ENCODE results near the gene MAPK8IP2.
A peak's percentile ranks its signal among the peaks of the same experiment; 100 is the strongest.

The MAPK8IP2 gene

DNA sequence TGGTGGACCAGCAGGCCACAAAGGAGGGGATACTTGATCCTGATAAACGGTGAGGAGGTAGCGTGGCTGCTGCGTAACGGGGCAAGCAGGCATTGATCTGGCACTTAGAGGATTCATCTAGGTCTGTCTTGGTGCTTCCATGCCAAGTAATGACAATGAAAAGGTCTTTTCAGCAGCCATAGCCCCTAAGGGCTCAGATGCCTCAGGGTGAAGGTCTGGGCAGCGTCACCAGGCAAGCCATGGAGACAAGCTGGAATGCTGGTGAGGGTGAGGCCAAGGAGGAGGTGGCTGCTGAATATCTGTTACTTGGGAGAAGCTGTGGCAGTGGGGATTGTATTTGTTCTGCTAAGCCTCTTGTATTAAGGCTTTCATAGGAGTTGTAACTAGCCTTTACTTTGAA lies 13.2 kb upstream of the MAPK8IP2 start:
- TF ChIP-seq TAF1 (IDR thresholded peaks at IDR 0.05; ENCODE audit: borderline replicate concordance, insufficient read depth, low read length) (no peak), POLR2AphosphoS5 (IDR thresholded peaks at IDR 0.05; ENCODE audit: low read depth, low read length) (no peak), FOXP2 (optimal IDR thresholded peaks at IDR 0.05; ENCODE audit: borderline replicate concordance, extremely low read depth, extremely low read length, insufficient read depth) (no peak), SIN3A (IDR thresholded peaks at IDR 0.05; ENCODE audit: borderline replicate concordance, insufficient read depth, low read length) (no peak)
- TF ChIP-seq, protein P1, sequence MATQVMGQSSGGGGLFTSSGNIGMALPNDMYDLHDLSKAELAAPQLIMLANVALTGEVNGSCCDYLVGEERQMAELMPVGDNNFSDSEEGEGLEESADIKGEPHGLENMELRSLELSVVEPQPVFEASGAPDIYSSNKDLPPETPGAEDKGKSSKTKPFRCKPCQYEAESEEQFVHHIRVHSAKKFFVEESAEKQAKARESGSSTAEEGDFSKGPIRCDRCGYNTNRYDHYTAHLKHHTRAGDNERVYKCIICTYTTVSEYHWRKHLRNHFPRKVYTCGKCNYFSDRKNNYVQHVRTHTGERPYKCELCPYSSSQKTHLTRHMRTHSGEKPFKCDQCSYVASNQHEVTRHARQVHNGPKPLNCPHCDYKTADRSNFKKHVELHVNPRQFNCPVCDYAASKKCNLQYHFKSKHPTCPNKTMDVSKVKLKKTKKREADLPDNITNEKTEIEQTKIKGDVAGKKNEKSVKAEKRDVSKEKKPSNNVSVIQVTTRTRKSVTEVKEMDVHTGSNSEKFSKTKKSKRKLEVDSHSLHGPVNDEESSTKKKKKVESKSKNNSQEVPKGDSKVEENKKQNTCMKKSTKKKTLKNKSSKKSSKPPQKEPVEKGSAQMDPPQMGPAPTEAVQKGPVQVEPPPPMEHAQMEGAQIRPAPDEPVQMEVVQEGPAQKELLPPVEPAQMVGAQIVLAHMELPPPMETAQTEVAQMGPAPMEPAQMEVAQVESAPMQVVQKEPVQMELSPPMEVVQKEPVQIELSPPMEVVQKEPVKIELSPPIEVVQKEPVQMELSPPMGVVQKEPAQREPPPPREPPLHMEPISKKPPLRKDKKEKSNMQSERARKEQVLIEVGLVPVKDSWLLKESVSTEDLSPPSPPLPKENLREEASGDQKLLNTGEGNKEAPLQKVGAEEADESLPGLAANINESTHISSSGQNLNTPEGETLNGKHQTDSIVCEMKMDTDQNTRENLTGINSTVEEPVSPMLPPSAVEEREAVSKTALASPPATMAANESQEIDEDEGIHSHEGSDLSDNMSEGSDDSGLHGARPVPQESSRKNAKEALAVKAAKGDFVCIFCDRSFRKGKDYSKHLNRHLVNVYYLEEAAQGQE (IDR thresholded peaks at IDR 0.05; ENCODE audit: insufficient read depth in 1 of 2, low read depth in 2 of 2, low read length in 2 of 2): no peak

DNA sequence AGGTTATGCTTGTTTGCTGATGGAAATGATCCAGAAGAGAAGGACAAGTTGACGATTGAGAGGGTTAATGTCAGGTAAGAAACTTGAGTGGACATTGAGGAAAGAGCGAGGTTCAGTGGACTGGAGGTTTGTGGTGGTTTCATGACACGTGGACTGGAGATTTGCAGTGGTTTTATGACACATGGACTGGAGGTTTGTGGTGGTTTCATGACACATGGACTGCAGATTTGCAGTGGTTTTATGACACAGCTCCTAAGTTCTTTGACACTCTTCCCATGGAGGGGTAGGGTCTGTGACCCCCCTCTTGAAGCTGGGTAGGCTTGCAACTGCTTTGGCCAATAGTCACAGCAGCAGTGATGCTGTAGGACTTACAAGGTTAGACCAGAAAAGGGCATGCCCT lies 5.4 kb upstream of the MAPK8IP2 start:
- TF ChIP-seq POLR2AphosphoS5 (IDR thresholded peaks at IDR 0.05; ENCODE audit: low read depth, low read length) (no peak), TAF1 (IDR thresholded peaks at IDR 0.05; ENCODE audit: borderline replicate concordance, insufficient read depth, low read length) (no peak), FOXP2 (optimal IDR thresholded peaks at IDR 0.05; ENCODE audit: borderline replicate concordance, extremely low read depth, extremely low read length, insufficient read depth) (no peak), SIN3A (IDR thresholded peaks at IDR 0.05; ENCODE audit: borderline replicate concordance, insufficient read depth, low read length) (no peak)
- TF ChIP-seq, protein P1 (IDR thresholded peaks at IDR 0.05; ENCODE audit: insufficient read depth in 1 of 2, low read depth in 2 of 2, low read length in 2 of 2): no peak

DNA sequence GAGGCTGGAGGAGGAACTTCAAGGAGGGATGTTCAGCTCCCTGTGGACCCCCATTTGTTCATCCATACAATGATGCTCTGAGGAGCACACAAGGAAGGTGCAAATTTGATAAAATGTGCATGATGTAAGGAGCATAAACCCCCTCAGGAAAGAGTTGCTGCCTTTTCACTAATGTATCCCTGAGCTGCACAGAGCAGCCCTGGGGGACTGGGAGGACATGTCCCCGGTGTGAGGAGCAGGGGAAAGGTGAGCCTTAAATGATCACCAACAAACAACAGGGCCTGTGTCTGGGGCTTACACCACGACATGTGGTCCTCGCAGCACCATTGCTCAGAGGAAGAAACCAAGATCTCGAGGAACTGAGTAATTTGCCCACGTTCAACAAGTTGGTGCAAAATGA lies 3.5 kb upstream of the MAPK8IP2 start:
- no peak for TF ChIP-seq TAF1 (IDR thresholded peaks at IDR 0.05; ENCODE audit: borderline replicate concordance, insufficient read depth, low read length)
- no peak for TF ChIP-seq FOXP2 (optimal IDR thresholded peaks at IDR 0.05; ENCODE audit: borderline replicate concordance, extremely low read depth, extremely low read length, insufficient read depth)
- TF ChIP-seq, protein P1 (IDR thresholded peaks at IDR 0.05; ENCODE audit: insufficient read depth in 1 of 2, low read depth in 2 of 2, low read length in 2 of 2): no peak
- no peak for TF ChIP-seq SIN3A (IDR thresholded peaks at IDR 0.05; ENCODE audit: borderline replicate concordance, insufficient read depth, low read length)
- no peak for TF ChIP-seq POLR2AphosphoS5 (IDR thresholded peaks at IDR 0.05; ENCODE audit: low read depth, low read length)

DNA sequence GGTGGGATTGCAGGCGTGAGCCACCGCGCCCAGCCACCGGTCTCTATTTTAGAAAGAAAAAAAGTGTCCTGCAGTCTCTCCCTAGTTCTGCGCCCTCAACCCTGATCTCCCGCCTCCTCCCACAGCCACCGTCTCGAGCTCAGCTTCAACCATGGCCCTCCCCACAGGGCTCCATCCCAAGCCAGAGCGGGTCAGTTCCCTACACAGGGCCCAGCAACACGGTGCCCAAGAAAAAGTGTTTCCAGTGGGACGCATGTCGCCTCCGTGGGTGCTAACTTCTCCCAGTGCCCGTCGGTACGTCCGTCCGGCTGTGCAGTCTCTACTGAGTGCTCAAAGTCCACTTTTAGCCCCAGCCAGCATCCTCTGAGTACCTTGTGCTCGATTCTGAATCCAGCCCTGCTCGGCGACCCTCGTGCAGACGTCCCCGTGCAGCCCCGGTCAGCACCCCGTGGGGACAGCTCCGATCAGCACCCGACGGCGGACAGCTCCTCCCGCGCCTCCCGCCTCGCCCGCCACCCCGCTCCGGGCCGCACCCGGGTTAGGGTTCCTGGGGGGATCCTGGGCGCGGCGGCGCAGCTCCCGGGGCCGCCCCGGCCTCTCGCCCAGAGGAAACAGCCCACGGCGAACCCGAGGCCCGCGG lies 657 bp upstream of the MAPK8IP2 start:
- TF ChIP-seq SIN3A (IDR thresholded peaks at IDR 0.05; ENCODE audit: borderline replicate concordance, insufficient read depth, low read length) (peak; percentile 95; the same call in 1 of the 2 replicates), POLR2AphosphoS5 (IDR thresholded peaks at IDR 0.05; ENCODE audit: low read depth, low read length) (no peak), TAF1 (IDR thresholded peaks at IDR 0.05; ENCODE audit: borderline replicate concordance, insufficient read depth, low read length) (no peak), FOXP2 (optimal IDR thresholded peaks at IDR 0.05; ENCODE audit: borderline replicate concordance, extremely low read depth, extremely low read length, insufficient read depth) (peak; percentile 43)
- TF ChIP-seq, protein P1 (IDR thresholded peaks at IDR 0.05; ENCODE audit: insufficient read depth in 1 of 2, low read depth in 2 of 2, low read length in 2 of 2): peak; percentile 96 to 99
